ENCODE data around the gene TNFRSF19. TPM values are rescaled to one million over a fixed set of nuclear protein-coding genes. Genes with fewer than 3 reads are reported as not detected.

Gene TNFRSF19
- total and polyA plus RNA-seq, 2 of the 13 experiments (the other 11 are each of a cell fraction or from before 2014, with no cell fraction given): 75.3 to 77.7 TPM

DNA sequence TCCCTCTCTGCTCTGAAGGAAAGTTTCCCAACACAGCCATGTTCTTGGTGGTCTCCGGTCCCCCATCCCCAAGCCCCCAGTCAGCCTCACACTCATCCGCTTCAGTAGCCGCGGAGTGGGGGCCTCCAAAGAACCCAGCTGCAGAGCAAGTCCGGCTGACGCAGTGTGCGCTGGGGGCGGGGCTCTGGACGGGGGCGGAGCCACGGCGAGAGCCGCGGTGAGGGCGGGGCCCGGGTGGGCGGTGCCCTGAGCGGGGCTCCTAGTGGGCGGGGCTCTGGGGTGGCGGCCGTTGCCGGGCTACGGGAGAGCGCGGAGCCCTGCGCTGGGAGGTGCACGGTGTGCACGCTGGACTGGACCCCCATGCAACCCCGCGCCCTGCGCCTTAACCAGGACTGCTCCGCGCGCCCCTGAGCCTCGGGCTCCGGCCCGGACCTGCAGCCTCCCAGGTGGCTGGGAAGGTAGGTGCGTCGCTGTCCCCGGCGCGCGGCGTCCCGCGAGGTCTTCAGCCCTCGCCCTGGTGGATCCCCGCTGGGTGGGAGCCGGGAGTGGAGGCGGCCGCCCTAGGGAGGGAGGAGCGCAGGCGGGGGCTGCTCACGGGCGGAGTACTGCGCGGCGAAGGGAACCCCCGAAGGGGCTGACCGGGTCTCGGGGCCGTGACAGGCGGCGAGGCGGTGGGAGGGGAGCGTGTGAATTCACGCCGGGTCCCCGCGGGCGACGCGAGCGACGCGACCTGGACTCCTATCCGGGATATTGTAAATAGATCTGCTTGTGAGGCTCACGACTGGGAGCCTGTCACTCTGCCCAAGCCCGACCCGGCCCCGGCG is 9.1 kb downstream of the TNFRSF19 start (continued):
- TF ChIP-seq FOSL2 (CRISPR knock-in tag; IDR thresholded peaks at IDR 0.05) (peak; percentile 13; the same call in 1 of the 2 replicates), MTF2 (CRISPR knock-in tag; IDR thresholded peaks at IDR 0.05; ENCODE audit: borderline replicate concordance) (no peak), THYN1 (CRISPR knock-in tag; IDR thresholded peaks at IDR 0.05; ENCODE audit: borderline replicate concordance, low read depth) (no peak), ZNF709 (CRISPR knock-in tag; IDR thresholded peaks at IDR 0.05) (no peak), PAX8 (CRISPR knock-in tag; IDR thresholded peaks at IDR 0.05; ENCODE audit: borderline replicate concordance) (peak; percentile 62; the same call in 1 of the 2 replicates), TGIF2 (CRISPR knock-in tag; IDR thresholded peaks at IDR 0.05) (0 out of 2 replicates have a peak, but pooled peaks have one; percentile 38), PAF1 (CRISPR knock-in tag; IDR thresholded peaks at IDR 0.05) (no peak), CREM (IDR thresholded peaks at IDR 0.05) (no peak), CREM (CRISPR knock-in tag; IDR thresholded peaks at IDR 0.05) (no peak), CBX1 (IDR thresholded peaks at IDR 0.05; ENCODE audit: low read depth) (peak; percentile 7), ETS1 (CRISPR knock-in tag; IDR thresholded peaks at IDR 0.05) (no peak), ZNF749 (CRISPR knock-in tag; IDR thresholded peaks at IDR 0.05; ENCODE audit: borderline replicate concordance) (peak; percentile 62; the same call in 1 of the 2 replicates), ZSCAN9 (CRISPR knock-in tag; IDR thresholded peaks at IDR 0.05; ENCODE audit: borderline replicate concordance) (no peak), ZNF142 (CRISPR knock-in tag; IDR thresholded peaks at IDR 0.05) (peak; percentile 96; the same call in 1 of the 2 replicates), EEA1 (CRISPR knock-in tag; IDR thresholded peaks at IDR 0.05; ENCODE audit: borderline replicate concordance) (no peak; the same call in 1 of the 2 replicates), KLF6 (CRISPR knock-in tag; IDR thresholded peaks at IDR 0.05) (no peak; the same call in 1 of the 2 replicates), HOXA3 (CRISPR knock-in tag; IDR thresholded peaks at IDR 0.05) (peak; percentile 13; the same call in 1 of the 2 replicates), ZNF576 (CRISPR knock-in tag; IDR thresholded peaks at IDR 0.05) (no peak), JARID2 (CRISPR knock-in tag; IDR thresholded peaks at IDR 0.05; ENCODE audit: insufficient replicate concordance) (no peak), ISX (CRISPR knock-in tag; conservative IDR thresholded peaks at IDR 0.05) (peak; percentile 73; the same call in 1 of the 2 replicates), CENPT (CRISPR knock-in tag; IDR thresholded peaks at IDR 0.05; ENCODE audit: low read depth) (no peak), SRSF4 (IDR thresholded peaks at IDR 0.05; ENCODE audit: low read depth, low read length, poor library complexity, severe bottlenecking) (peak; percentile 76), MTF1 (CRISPR knock-in tag; IDR thresholded peaks at IDR 0.05) (no peak), EZH2 (conservative IDR thresholded peaks at IDR 0.05; ENCODE audit: low read depth, low read length) (no peak)
